Activated naive CD4-positive, alpha-beta T cell treated with Interleukin-2 at 50 U/mL for 16 hours (primary cell): ENCODE results near the gene RGN.
"Not testable (repeated sequence)": the region's sequence is repeated elsewhere in the genome, so short reads cannot be mapped to it uniquely, and the experiment has no call there.

Experiments
- DNase-seq: peaks from one replicate; pipeline ENCODE4 v3.0.0-alpha.2; 2020

The RGN gene

DNA sequence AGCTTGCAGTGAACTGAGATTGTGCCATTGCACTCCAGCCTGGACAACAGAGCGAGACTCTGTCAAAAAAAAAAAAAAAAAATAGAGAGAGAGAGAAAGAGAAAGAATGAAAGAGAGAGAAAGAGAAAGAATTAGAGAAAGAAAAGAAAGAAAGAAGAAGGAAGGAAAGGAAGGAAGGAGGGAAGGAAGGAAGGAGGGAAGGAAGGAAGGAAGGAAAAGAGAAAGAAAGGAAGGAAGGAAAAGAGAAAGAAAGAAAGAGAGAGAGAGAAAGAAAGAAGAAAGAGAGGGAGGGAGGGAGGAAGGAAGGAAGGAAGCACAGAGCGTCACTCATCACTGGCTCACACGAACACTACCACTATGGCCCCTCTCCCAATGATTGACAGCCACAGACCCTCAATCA lies 46.2 kb downstream of the RGN start:
- not testable (repeated sequence) for DNase-seq

DNA sequence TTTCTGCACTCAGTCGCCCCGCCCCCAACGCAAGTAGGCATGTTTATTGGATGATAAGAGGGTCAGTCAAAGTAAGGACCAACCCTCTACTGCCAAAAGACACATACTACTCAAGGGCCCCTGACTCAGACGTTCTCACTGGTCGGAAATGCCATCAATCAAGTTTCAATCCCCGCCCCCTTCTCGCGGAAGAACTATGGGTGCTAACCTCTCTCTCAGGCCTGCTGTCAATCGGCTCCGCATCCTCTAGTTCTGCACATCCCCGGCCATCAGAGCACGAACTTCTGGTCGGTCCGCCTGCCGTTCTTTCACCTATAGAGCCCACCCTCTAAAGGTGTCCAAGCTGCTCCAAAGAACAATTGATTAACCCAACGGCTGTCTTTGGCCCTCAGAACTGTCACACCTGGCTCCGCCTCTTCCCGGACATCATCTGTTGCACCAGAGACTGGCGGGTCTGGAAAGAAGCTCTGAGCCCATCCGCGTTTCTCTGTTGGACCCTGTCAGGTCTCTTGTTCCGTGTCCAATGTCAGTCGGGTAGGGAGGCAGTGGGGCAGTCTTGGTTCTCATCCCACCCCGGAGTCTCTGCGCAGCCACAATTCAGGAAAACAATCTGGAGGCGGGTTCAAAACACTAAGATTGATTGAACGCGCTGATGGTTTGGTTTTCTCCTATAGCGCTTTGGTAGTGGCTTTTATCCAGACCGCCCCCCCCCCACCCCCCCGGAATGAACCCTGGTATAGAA lies 51.1 kb downstream of the RGN start:
- DNase-seq = peak; percentile 90

GRCh38 chrX:47129899-47130358 lies 51.7 kb downstream of the RGN start:
- DNase-seq = no peak

DNA sequence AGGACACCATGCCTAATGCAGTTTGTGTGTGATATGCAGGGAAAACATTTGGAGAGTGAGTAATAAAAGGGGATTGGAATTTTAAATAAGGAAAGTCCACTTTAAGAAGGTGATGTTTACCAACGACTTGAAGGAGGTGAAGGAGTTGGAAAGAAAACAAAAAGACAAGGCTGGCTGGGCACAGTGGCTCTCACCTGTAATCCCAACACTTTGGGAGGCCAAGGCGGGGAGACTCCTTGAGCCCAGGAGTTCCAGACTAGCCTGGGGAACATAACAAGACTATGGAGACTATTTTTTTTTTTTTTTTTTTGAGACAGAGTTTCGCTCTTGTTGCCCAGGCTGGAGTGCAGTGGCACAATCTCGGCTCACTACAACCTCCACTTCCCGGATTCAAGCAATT lies 55.2 kb downstream of the RGN start:
- DNase-seq = no peak

- not testable (repeated sequence) for DNase-seq
These were observed 57.4 kb downstream of the RGN start for GRCh38 chrX:47135650-47136049.

DNA sequence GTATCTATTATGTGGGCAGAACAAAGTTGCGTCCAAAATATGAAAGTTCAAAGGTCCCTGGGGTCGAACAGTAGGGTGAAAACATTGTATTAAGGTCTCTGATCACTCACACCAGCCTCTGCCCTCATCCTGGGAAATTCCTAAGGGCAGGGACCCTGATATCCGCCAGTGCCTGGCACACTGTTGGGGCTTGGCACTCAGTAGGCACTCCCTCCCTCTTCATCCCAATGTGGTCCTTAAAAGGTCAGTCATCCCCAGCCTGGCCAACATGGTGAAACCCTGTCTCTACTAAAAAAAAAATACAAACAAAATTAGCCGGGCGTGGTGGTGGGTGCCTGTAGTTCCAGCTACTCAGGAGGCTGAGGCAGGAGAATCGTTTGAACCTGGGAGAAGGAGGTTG lies 59.9 kb downstream of the RGN start:
- DNase-seq = no peak
